GM12874 (cell line): Measurements from ENCODE around the gene LRP1B.

ENCODE experiments used
- TF ChIP-seq, protein P1 (sequence below): IDR thresholded peaks from 2 replicates; pipeline ENCODE4 v1.5.1; 2011; ENCODE audit warnings: low read depth, mild to moderate bottlenecking, control low read depth, low read length, moderate library complexity; ENCODE audit not compliant: insufficient read depth

Gene LRP1B

DNA sequence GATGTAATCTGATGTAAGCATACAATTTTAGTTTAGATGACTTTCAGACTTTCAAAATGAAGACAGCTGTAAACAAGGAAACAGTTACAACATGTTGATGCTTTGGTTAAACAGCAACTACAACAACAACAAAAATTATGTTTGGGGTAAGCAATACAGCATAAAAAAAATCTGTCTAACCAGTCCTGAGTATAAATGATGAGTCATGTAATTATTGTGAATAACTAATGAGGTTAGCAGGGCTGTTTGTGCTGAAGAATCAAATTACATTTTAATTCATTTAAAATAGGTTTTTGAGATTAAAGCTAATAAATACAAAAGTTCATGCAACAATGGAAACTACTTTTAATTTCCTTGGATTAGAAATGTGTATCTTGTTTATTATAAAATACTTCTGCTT is 266.9 kb downstream of the LRP1B start:
- TF ChIP-seq, protein P1, sequence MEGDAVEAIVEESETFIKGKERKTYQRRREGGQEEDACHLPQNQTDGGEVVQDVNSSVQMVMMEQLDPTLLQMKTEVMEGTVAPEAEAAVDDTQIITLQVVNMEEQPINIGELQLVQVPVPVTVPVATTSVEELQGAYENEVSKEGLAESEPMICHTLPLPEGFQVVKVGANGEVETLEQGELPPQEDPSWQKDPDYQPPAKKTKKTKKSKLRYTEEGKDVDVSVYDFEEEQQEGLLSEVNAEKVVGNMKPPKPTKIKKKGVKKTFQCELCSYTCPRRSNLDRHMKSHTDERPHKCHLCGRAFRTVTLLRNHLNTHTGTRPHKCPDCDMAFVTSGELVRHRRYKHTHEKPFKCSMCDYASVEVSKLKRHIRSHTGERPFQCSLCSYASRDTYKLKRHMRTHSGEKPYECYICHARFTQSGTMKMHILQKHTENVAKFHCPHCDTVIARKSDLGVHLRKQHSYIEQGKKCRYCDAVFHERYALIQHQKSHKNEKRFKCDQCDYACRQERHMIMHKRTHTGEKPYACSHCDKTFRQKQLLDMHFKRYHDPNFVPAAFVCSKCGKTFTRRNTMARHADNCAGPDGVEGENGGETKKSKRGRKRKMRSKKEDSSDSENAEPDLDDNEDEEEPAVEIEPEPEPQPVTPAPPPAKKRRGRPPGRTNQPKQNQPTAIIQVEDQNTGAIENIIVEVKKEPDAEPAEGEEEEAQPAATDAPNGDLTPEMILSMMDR: no peak

DNA sequence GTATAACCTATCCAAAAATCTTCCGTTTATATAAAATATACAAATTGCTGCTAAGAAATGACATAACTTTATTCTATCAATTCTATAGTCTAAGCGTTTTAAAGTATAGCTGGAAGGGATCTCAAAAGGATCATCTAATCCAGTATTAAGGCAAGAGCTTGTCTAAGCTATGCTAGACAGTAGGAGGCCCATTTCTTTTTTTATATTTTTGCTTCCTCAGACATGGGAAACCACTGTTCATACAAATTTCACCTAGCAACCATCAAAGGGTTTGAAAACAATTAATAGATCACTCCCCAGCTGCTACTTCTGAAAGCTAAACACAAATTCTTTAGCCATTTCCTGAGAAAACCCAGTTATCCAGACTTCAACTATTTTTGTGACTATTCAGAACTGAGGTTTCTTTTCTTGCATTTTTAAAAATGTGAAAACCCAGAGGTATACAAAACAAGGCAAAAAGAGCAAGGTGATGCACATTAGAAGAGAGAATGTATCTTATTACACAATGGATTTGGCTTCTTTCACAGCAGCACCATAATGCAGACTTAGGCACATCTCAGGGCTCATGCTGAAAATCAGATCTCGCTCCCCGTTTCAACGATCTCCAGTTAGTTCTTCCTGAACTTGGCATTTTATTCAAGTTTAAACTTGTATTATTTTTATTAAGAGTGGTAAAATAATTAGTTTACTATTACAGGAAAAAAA is 274.4 kb downstream of the LRP1B start:
- TF ChIP-seq, protein P1: no peak

DNA sequence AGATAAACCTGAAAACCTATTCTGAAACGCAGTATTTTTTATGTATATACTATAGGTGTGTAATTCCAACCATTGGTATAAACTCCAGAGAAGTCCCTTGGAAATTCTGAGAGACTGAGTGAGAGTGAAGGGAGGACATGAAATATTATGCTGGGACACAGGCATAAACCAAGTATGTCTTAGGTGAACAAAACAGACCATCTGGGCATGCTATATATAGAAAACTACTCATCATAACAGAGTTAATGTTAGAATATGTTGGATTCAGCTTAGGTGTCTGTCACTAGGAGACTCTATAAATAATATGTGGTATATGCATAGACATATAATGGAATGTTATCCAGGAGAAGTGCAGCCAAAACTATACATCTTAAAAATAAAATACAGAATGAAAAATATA is 282.6 kb downstream of the LRP1B start:
- TF ChIP-seq, protein P1: no peak

DNA sequence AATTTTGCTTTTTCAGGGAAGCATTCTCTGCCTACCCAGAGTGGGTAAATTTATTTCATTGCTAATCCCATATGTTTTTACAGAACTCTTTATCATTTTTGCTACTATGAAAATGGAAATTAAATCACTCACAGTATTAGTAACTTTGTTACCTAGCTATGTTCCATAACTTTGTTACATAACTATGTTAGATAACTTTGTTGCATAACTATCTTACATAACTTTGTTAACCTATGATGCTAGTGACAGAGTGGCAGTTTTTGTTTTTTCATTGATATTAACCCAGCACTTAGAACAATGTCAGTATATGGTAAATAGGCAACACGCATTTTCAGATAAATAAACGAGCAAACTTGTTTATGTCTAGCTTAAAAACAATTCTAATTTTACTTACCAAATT is 286.6 kb downstream of the LRP1B start:
- TF ChIP-seq, protein P1: no peak

DNA sequence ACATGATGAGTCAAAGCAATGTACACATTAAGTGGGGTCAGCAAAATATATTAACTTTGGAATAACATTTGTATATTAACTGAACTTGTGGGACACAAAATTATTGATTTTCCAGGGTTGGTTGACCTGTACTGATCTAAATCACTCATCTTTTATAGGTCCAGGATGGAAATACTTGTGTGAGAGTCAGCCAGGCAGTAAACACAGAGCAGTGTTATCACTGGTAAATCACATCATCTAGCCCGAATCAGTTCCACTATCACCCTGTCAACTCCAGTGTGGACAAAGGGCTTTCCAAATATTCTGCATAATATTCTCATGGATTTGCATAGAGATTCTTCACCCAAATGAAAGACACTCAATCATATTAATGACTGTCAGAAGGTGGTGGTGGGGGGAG is 295.7 kb downstream of the LRP1B start:
- TF ChIP-seq, protein P1: no peak

DNA sequence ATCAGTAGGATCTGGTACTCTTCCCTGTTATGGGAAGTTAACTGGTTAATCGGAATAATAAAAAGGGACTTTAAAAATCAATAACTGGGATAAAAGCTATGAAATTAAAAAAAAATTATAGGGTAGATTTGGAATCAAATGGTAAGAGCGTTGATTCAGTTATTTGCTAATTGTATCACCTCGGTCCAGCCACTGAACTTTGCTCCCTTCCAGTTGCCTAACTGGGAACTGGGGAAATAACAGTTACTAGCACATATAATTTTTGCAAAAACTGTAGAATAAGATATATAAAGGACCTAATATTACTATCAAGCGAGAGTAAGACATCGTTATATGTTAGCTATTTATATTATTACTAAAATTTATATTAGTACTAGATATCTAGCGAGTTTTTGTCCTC is 302.1 kb downstream of the LRP1B start:
- TF ChIP-seq, protein P1: no peak

DNA sequence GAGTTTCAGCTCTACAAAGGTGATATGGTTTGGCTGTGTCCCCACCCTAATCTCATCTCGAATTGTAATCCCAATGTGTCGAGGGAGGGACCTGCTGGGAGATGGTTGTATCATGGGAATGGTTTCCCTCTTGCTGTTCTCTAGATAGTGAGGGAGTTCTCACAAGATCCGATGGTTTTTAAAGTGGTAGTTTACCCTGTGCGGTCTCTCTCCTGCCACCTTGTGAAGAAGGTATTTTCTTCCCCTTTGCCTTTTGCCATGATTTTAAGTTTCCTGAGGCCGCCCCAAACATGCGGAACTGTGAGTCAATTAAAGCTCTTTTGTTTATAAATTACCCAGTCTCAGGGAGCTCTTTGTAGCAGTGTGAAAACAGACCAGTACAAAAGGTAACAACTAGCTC is 306.0 kb downstream of the LRP1B start:
- TF ChIP-seq, protein P1: no peak
